GM21576 (cell line): ENCODE data around the gene FAM3C.
"Not testable (repeated sequence)": the region's sequence is repeated elsewhere in the genome, so short reads cannot be mapped to it uniquely, and the experiment has no call there.

Experiments
- ATAC-seq: cut with Tn5 transposase; IDR thresholded peaks from one replicate; pipeline ENCODE4 v1.9.1; 2021; ENCODE audit warnings: mild to moderate bottlenecking, moderate library complexity; ENCODE audit not compliant: unreplicated experiment

FAM3C gene

DNA sequence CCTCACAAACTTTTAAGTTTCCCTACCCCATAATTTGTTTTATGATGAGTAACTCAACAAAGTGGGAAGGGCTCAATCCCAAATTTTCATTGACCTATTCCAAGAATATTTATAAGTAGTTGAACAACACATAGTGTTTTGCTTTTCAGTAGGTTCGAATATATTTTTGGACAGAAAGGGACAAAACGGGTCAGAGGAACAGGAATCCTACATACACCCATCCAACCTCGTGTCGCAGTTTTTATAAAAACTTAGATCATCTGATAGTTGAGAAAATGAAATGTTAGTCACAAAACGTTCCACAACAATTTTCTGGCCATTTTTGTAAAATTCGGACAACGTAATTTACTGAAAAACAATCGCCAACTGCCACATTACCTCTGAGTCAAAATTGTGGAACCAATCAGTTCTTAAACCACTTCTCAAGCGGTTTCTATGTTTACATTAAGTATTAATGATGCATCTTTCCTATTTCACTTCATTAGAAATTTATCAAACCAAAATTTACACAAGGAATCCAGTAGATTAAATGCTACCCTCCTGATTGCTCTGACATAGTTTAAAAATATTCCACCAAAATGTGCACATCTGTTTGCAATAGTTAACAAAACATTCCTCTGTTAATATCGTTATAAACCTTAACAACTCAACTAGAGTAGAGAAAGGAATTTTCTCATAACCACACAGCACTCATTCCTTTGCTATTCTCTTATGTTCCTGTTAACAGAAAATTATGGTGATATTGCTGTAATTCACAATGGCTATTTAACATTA, 61.0 kb downstream of the FAM3C start:
- no peak for ATAC-seq

DNA sequence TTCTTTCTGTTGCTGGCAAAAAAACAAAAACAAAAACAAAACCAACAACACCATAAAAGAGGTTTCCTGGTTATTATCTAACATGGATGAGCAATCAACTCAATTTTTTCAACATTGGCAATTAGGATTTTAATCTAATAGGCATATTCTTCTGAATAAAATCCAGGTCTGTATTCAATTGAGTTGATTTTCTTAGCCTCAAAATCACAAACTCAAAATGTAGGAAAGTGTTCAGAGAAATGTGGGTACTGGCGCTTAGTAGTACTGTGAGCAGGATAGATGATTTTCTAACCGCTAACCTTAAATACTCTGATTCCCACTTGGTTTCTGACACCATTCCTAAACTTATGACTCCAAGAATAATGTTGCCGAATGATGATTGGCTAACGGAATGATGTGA, 61.7 kb downstream of the FAM3C start:
- no peak for ATAC-seq

DNA sequence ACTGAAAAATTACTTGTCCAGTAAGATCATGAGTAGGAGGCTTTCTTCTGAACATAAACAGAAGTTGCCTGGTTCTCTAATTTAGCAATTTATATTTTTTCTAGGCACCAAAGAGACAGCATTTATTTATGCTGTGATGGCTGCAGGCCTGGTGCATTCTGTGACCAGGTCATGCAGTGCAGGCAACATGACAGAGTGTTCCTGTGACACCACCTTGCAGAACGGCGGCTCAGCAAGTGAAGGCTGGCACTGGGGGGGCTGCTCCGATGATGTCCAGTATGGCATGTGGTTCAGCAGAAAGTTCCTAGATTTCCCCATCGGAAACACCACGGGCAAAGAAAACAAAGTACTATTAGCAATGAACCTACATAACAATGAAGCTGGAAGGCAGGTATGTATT, 64.5 kb downstream of the FAM3C start:
- ATAC-seq = no peak

DNA sequence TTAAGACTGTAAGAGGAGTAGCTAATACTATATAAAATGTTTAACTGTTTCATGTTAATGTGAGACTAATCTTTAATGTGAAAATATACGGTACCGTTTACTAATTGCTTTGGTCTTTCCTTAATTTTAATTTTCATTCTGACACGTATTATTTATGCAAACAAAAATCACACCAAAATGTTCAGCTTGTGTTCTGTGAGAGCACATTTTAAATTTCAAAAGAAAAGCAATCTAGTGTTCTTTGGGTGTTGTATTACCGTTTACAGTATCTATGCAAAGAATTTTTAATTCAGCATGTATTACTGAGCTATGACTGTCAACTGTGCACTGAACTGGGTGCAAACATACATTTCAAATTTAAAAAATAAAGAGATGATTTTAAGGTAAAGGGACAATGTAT, 65.1 kb downstream of the FAM3C start:
- ATAC-seq = no peak

DNA sequence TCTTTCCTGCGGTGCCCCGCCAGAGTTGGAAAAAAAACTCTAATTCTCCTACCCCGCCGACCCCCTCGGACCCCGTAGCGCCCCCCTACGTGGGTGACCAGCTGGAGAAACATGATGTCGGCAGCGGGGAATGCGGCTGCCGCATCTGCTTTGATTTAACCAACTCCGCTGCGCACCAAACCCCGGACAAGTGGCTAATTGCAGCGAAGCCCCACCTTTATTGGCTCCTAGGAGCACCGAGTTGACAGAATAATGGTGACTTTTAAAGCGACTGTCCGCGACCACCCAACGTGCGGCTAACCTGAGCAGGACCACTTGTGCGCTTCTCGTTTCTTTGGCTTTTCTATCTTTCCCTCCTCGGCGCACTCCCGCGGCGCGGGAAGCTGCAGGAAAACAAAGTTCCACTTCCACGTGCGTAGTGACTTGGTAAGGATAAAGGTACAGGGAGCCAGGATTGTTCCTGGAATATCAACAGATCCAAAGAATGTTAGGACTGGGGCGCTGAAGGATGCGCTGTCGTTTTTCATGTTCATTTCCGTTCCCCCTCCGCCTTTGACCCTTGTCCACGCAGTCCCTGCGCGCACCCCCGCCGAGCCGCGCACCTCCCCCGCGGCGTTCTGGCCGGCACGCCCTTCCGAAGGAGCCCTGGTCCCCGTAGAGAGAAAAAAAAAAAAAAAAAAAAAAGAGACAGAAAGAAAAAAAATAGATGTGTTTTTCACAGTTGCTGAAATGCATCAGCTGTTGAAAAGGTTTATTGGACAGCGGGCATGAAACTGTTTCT, 65.9 kb downstream of the FAM3C start:
- peak; percentile 31 for ATAC-seq

DNA sequence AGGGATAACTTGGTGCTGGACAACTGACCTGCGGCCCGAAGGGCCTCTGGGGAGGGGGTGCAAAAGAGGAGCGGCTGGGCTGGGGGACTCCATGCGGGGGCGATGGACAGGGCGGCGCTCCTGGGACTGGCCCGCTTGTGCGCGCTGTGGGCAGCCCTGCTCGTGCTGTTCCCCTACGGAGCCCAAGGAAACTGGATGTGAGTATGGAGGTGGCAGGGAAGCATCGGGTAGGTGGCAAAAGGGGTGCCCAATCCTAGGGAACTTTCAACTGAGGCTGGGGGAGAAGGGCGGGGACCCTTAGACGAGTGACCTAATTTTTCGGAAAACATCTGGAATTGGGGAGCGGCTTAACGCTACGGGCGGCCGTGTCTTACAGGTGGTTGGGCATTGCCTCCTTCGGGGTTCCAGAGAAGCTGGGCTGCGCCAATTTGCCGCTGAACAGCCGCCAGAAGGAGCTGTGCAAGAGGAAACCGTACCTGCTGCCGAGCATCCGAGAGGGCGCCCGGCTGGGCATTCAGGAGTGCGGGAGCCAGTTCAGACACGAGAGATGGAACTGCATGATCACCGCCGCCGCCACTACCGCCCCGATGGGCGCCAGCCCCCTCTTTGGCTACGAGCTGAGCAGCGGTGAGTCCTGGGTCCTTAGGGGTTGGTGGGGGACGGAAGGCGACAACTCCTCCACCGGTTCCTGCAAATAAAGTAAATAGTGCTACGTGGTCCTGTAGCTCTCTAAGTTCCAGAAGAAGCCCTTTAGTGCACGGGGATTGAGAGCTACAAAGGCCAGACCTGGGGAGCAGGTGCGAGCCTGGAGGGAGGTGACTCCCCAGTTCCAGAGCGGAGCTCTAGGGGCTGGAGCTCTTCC, 66.7 kb downstream of the FAM3C start:
- peak; percentile 53 for ATAC-seq

DNA sequence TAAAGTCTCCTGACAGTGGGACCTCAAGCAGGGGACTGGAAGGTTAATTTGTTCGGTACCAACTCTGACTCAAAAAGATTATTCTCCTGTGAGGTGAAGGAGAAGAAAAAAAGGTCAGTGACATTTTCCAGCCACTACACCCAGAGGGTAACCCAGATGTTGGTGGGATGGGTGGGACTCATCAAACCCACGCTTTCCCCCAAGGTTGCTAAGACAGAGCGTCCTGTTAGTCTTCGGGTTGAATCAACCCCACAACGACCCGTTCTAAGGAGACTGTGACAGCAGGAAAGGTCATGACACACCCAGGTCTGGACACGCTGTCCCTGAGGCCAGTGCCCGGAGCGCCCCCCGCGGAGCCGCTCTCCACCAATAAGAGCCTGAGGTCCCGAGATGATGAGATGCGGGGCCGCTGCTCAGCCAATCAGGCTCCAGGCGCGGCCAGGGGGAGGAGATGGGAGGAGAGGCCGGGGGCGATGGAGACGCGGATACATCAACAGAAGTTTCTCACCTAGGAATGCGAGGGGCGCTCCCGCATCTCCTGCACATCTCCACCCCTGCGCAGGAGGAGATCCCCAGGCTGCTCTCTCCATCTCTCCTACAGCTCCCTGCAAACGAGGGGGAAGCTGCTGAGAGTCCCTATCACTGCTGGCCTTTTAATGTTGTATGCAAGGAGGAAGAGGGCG, 67.5 kb downstream of the FAM3C start, which contains the start of gene WNT16:
Gene WNT16, plus strand, starts transcription at position 493 of the 683 bp plus-strand sequence. CDS start 293 bp downstream, outside the sequence.
- no peak for ATAC-seq

DNA sequence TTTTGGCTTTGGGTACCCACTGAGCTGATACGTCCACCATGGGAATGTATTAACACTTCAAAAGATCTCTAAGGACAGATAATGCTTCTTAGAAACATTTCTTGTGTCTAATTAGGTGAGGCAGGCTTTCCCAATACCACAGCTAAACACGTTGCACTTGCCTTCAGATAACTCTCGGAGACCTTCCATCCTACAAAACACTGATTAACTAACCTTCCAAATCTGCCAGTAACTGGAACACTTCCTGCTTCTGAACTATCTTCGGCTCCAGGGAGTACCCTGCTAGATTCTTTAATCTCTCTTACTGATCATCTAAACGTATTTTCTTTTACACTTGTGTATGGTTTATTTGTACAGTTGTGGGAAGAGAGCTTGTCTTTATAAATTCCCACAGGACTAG, 68.4 kb downstream of the FAM3C start:
- no peak for ATAC-seq

DNA sequence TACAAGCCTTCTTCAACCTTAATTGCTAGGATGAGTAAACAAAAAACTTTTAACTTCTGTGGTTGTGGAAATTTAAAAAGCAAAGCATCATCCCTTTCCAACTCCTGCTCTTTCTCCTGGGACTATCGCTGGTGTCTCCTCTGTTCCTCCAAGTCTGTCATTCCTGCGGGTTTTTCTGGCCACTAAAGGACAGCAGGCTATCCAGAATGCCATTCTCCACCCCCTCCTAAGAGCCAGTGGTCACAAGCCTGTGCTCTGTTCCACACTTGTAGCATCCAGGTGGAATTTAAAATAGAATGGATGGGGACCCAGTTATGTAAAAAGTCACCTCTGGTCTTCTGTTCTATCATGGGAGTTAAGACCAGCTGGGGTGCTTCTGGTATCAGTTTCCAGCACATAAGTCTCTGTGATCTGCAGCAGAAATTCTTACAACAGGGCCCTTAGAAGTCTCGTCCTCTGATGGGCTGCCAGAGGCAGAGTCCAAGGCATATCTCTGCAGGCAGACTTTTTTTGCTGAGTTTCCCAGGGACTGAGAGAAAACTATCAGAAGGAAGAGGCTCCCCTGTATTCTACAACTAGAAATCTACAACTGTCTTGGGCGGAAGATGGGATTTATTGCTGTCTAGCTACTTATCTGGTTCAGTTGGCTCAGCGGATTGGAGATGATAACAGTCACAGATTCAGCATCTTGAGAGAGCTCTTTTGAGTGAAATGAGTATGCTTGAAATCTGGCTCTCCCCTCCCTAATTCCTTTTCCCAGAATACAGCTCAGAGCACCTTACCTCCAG, 72.4 kb downstream of the FAM3C start:
- no peak for ATAC-seq

DNA sequence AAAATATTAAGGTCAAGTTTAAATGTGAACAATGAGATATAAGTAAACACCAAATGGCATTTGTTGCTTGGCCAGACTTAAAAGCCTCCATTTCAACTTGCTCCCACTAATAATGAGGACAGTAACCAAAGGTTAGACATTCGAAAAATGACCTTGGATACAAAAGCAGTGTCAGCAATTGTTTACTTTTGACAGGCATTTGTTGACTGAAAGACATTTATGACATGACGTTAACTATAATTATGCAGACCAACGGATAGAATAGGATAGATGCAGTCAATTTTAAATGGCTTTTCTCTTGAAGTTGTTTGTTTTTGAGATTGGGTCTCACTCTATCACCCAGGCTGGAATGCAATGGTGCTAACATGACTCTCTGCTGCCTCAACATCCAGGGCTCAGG, 73.6 kb downstream of the FAM3C start:
- no peak for ATAC-seq

DNA sequence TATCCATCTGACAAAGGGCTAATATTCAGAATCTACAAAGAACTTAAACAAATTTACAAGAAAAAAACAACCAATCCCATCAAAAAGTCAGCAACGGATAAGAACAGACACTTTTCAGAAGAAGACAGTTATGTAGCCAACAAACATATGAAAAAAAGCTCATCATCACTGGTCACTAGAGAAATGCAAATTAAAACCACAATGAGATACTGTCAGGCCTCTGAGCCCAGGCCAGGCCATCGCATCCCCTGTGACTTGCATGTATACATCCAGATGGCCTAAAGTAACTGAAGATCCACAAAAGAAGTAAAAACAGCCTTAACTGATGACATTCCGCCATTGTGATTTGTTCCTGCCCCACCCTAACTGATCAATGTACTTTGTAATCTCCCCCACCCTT, 80.9 kb downstream of the FAM3C start:
- ATAC-seq = not testable (repeated sequence)

DNA sequence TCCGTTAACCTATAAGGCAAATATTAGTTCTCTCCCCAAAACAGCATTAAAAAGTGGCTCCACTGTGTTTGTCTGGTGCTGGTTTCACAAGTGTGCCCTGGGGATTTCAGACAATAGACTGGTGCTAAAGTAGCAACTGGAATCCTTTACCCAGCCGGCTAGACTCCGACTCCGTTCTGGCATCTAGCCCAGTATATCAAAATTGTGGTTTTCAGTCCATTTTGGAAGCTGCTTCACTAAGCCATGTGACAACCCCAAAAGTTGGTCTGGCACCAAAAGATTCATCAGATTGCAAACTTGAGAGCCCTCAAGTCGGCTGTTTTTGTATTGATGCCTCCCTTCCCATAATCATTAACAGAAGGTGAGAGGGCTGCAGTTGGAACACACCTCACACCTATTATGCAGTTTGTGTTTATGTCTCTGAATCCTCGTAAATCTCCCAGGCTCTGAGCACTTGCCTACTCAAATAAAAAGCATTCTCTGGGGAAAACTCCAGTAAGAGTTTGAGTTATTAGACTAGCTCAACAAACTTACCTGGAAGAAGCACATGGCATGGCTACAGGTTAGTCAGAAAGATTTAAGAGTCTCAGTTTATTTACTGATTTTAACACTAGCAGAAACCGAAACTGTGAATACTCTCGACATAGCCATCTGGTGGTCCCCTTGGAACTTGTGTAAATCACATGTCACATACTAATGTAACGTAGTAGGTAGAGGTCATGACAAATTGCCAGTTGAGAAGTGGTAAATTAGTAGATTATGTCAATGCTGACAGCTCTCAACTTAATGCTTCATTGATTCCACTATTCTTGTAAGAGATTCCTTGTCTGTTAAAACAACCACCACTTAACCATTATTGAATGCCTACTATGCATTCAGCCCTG, 82.1 kb downstream of the FAM3C start:
- ATAC-seq = peak; percentile 91

DNA sequence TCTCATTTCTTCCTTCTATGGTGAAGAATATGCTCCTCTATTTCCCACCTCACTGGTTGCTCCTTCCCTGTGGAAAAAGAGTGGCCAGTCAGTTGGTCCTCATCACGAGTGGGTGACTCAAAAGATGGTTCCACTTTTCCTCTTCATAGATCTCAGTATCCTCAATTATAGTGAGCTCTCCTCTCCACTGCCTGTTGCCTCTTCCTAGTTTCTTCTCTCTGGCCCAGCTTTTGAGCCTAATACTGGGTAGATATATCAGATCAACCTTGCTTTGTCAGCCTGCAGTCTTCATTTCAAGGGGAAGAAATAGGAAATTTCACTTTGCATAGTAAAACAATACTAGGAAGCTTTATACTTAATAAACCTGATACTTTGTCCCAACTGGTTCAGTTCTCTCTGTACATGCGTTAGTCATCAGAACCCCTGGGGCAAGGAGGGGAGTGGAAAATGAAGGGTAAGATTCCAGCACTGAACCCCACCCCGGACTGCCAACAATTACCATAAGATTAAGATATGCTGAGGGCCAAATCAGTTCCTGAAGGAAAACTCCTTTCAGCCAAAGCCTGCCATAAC, 82.8 kb downstream of the FAM3C start:
- no peak for ATAC-seq

DNA sequence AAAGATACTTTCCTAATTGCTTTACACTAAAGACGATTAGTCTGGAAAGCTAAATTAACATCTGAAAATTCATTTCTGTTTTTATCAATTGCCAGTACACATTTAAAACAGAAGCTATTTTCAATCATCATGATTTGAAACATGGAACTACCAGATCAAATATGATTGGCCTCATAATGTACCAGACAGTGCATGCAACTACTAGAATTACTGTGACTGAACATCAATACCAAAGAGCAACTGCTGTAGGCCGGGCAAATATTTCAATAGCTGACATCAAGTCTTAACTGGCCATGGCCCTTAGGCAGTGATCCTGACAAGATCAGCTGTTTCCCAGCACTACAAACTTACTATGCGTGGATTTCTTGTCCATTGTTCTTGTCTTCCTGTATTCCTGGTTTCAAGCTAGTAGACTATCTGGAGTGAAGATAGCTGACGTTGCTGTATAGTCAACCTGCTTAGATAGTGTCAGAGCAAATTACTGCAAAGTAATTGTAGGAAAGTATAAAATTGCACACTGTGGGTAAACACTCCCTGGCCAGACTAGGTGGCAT, 89.0 kb downstream of the FAM3C start:
- no peak for ATAC-seq

DNA sequence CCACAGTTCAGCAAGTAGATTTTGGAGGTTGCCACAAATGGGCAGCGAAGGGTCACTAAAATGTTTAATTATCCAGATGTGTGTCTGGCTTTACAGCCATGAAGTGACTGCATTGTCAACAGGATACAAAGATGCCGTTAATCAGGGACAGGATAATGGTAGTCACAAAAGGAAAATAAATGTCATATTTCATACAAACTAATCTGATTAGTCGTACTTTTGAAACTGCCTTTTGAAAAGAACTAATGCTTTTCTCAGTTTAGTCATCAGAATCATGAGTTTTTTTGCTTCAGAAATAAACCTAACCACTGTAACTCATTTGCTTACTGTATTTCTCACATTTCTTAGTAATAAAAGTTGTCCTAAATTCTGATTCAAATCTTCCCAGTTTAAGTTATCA, 89.5 kb downstream of the FAM3C start:
- no peak for ATAC-seq

DNA sequence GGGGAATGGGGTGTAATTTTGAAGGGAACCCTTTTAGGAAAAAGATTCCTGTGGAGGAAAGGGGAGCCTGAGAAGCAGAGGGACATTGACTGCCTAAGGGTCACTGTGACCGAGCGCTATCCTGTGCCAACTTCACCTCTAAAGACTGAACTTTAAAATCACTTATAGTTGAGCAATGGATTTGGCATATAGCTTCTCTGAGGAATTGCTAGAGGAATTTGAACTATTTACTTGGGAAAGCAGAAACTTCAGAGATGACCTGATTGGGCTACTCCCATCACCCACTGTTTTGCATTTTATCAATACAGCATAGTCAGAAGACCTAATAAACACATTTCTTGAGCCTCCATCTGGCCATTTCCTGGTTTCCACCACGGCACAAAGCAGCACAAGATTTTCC, 91.0 kb downstream of the FAM3C start:
- no peak for ATAC-seq

DNA sequence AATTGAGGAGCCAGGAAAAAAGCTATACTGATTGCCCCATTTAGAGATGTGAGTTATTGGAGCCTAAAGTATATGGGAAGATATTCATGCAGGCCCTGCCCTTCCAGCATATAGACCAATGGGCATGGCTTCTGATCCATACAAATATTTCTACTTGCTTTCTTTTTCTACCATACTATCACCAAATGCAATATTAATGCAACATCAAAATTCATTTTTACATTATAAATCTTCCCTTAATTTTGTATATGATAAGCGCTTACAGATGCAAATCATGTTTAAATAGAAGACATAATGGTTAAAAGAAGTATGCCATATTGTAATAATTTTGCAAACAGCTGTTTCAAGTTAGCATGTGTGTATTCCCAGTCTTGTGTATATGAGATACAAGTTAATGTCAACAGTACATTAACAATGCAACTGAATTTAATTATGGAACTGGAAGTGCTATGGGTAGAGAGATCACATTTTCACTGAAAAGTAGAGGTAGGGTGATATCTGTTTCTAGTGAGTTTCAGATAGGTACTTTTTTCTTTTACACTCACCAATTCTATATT, 91.9 kb downstream of the FAM3C start:
- ATAC-seq = no peak
